Measurements from ENCODE around the gene WDR93. TPM values are rescaled to one million over a fixed set of nuclear protein-coding genes. Genes with fewer than 3 reads are reported as not detected.
"Not testable (repeated sequence)": the region's sequence is repeated elsewhere in the genome, so short reads cannot be mapped to it uniquely, and the experiment has no call there.

Gene WDR93
- total RNA-seq, 1 donor from 2014 or later = not detected

DNA sequence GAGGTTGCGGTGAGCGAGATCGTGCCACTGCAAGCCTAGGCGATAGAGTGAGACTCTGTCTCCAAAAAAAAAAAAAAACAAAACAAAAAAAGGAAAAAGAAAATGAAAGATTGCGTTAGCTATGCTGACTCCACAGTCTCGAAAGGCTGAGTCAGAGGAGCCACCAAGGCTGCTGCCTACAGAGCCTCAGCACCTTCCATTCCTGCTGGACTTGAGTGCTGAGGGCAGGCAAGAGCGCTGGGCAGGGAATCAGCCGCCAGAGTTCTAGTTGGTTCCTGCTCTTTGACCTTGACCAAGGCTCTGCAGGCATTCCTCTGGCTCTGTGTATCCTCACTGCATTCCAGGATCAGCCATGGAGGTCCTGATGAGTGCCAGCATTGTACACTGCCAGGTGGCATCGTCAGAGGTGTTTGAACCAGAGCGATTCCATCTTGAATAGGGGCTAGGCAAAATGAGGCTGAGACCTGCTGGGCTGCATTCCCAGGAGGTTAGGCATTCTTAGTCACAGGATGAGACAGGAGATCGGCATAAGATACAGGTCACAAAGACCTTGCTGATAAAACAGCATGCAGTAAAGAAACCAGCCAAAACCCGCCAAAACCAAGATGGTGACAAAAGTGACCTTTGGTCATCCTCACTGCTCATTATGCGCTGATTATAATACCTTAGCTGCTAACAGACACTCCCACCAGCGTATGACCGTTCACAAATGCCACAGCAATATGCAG is 91.4 kb downstream of the WDR93 start:
- Mint-ChIP-seq H3K36me3 (ENCODE audit: unreplicated experiment) (no peaks in the 10 kb centered on the region), H3K4me3 (ENCODE audit: unreplicated experiment) (no peak overlapping the region), H3K9me3 (ENCODE audit: unreplicated experiment) (peaks cover 5% of the 10 kb centered on the region), H3K4me1 (ENCODE audit: low read depth, unreplicated experiment) (no peaks in the 10 kb centered on the region), H3K27ac (ENCODE audit: unreplicated experiment) (no peak overlapping the region), H3K27me3 (ENCODE audit: unreplicated experiment) (peaks cover 6% of the 10 kb centered on the region)
- TF ChIP-seq CTCF (IDR thresholded peaks at IDR 0.05; ENCODE audit: partially characterized antibody, unreplicated experiment) = no peak
- DNase-seq = no peak

DNA sequence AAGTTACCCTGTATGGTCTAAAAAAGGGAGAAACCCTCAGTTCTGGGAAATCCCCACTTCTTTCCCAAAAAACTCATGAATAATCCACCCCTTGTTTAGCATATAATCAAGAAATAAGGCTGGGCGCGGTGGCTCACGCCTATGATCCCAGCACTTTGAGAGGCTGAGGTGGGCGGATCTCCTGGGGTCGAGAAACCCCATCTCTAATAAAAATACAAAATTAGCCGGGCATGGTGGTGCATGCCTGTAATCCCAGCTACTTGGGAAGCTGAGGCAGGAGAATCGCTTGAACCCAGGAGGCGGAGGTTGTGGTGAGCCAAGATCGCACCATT is 92.0 kb downstream of the WDR93 start:
- not testable (repeated sequence) for H3K36me3 Mint-ChIP-seq (ENCODE audit: unreplicated experiment); H3K9me3 Mint-ChIP-seq (ENCODE audit: unreplicated experiment); DNase-seq; H3K27me3 Mint-ChIP-seq (ENCODE audit: unreplicated experiment); H3K4me3 Mint-ChIP-seq (ENCODE audit: unreplicated experiment); H3K4me1 Mint-ChIP-seq (ENCODE audit: low read depth, unreplicated experiment); H3K27ac Mint-ChIP-seq (ENCODE audit: unreplicated experiment)

- DNase-seq = no peak
- H3K27me3 Mint-ChIP-seq (ENCODE audit: unreplicated experiment) = peaks cover 6% of the 10 kb centered on the region
- no peaks in the 10 kb centered on the region for H3K4me1 Mint-ChIP-seq (ENCODE audit: low read depth, unreplicated experiment)
- no peak overlapping the region for H3K27ac Mint-ChIP-seq (ENCODE audit: unreplicated experiment)
- no peak overlapping the region for H3K4me3 Mint-ChIP-seq (ENCODE audit: unreplicated experiment)
- peaks cover 9% of the 10 kb centered on the region for H3K36me3 Mint-ChIP-seq (ENCODE audit: unreplicated experiment)
- peaks cover 5% of the 10 kb centered on the region for H3K9me3 Mint-ChIP-seq (ENCODE audit: unreplicated experiment)
- TF ChIP-seq CTCF (IDR thresholded peaks at IDR 0.05; ENCODE audit: partially characterized antibody, unreplicated experiment) = no peak
These were observed 92.7 kb downstream of the WDR93 start for GRCh38 chr15:89783111-89783860.

- Mint-ChIP-seq H3K4me1 (ENCODE audit: low read depth, unreplicated experiment) (no peaks in the 10 kb centered on the region), H3K36me3 (ENCODE audit: unreplicated experiment) (peaks cover 10% of the 10 kb centered on the region), H3K4me3 (ENCODE audit: unreplicated experiment) (no peak overlapping the region), H3K27me3 (ENCODE audit: unreplicated experiment) (peaks cover 6% of the 10 kb centered on the region), H3K9me3 (ENCODE audit: unreplicated experiment) (peaks cover 5% of the 10 kb centered on the region), H3K27ac (ENCODE audit: unreplicated experiment) (no peak overlapping the region)
- no peak for TF ChIP-seq CTCF (IDR thresholded peaks at IDR 0.05; ENCODE audit: partially characterized antibody, unreplicated experiment)
- no peak for DNase-seq
These were observed 93.5 kb downstream of the WDR93 start for GRCh38 chr15:89783861-89784685.

- H3K27ac Mint-ChIP-seq (ENCODE audit: unreplicated experiment) = no peak overlapping the region
- no peak overlapping the region for H3K4me3 Mint-ChIP-seq (ENCODE audit: unreplicated experiment)
- no peak for DNase-seq
- no peak for TF ChIP-seq CTCF (IDR thresholded peaks at IDR 0.05; ENCODE audit: partially characterized antibody, unreplicated experiment)
- peaks cover 7% of the 10 kb centered on the region for H3K9me3 Mint-ChIP-seq (ENCODE audit: unreplicated experiment)
- H3K4me1 Mint-ChIP-seq (ENCODE audit: low read depth, unreplicated experiment) = no peaks in the 10 kb centered on the region
- H3K27me3 Mint-ChIP-seq (ENCODE audit: unreplicated experiment) = peaks cover 6% of the 10 kb centered on the region
- peaks cover 10% of the 10 kb centered on the region for H3K36me3 Mint-ChIP-seq (ENCODE audit: unreplicated experiment)
These were observed 94.0 kb downstream of the WDR93 start for GRCh38 chr15:89784686-89784960.

All from glutamatergic neuron (in vitro differentiated cells).